Stimulated activated CD4-positive, alpha-beta T cell treated with anti-CD3 and anti-CD28 coated beads, Interleukin-15, amount 100 ng/mL, for 1 hour (primary cell): ENCODE measurements around the gene TSPAN1.

Experiments used
- DNase-seq, 2 donors: peaks; one replicate each; pipeline ENCODE4 v3.0.0-alpha.2; 2020; ENCODE audit warnings: low read depth in 1 of 2, low spot score in 1 of 2

TSPAN1 gene, protein sequence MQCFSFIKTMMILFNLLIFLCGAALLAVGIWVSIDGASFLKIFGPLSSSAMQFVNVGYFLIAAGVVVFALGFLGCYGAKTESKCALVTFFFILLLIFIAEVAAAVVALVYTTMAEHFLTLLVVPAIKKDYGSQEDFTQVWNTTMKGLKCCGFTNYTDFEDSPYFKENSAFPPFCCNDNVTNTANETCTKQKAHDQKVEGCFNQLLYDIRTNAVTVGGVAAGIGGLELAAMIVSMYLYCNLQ

DNA sequence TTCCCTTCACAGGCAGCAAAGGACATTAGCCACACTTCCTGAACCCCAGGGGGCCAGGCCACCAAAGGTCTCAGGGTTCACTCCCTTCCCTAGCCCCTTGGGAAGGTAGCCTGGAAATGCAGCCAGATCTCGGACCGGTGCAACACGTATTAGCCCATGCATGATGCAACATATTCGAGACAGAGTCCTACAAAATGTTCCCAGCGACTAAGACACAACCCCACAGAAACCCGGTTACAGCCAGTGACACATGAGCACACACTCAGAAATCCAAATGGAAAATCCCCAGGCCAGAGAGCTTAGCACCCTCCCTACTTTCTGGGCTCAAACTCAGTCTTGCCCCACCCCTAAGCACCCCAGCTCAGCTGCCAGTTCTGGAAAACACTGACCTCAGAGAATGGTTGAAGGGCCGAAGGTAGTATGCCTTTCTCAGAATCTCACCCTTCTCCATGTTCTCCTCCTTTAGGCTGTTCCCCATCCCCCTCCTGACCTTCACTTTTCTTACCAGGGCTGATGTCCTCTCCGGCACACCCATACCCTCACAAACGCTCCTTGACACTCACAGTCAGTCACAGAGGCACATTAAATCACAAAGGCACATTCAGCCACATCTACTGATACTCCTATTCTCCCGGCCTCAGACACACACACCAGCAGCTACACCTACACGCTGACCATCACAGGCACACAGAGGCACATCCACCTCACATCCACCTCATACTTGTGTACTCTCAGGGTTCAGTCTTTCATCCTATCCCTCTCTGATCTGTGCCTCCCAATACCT lies at the start of gene TSPAN1:
TSS of gene TSPAN1 (plus strand) at position 640 of the 784 bp plus-strand sequence. CDS start 6,021 bp downstream, outside the sequence.
- no peak for DNase-seq

DNA sequence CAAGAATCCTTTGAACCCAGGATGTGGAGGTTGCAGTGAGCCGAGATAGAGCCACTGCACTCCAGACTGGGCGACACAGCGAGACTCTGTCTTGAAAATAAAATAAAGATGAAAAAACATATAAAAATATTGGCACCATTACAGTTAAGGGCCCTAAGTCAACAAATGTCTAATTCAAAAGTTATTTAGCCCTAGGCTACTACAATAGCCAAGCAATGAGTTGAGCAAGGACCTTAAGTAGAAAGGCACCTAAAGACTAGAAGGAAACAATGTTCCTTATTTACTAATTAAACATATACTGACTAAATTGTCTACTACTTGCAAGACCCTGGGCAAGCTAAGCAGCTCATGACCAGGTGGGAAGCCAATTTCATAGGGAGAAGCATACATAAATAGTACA lies 46.5 kb upstream of the TSPAN1 start:
- no peak for DNase-seq

DNA sequence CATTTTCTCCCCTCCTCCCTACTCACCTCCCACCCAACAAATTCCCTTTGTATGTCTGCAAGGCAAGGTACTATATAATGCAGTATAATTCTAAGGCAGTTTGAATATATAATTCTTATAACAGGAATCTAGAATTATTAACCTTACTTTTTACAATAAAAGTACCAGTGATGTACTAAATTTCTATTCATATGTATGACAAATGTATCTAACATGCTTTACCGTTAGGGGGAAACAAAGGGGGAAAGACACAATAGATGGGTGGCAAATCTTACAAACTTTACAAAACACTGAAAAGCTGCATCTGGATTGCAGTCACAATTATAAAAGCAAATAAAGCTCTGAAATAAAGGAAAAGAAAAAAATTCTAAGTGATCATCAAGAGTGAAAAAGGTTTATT lies 44.8 kb upstream of the TSPAN1 start:
- no peak for DNase-seq

DNA sequence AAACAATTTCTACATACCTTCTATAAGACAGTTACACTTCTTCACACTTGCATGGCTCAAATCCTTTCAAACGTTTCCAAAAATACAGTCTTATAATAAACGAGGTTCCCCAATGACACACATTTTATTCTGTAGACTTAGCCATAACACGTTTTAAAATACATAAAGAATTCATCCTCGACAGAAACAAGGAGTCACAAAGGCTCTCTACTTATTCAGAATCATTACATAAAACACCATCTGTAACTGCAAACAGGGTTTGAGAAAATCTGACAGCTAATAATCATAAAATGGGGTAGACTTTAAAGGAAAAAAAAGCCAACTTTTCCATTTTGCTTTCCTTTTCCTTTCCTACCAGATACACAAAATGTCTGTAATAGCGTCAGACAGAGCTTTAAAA lies 44.3 kb upstream of the TSPAN1 start:
- no peak for DNase-seq

DNA sequence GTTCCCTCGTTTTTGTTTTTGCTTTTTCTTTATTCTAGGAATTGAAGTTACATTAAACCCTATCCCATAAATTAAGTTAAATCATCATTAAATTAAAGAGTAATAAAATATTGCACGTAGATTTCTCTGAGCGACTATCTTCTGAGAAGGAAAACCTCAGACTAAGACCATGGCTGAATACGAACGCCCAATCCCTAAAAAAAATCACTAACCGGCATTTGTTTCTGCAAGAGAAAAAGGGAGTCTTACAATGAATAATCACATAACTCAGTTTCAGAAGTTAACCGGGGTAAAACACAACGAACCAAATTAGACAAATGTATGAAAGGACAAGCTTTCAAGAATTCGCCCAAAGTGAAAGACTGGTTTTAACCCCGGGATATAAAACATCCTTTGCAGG lies 43.8 kb upstream of the TSPAN1 start:
- DNase-seq: no peak

DNA sequence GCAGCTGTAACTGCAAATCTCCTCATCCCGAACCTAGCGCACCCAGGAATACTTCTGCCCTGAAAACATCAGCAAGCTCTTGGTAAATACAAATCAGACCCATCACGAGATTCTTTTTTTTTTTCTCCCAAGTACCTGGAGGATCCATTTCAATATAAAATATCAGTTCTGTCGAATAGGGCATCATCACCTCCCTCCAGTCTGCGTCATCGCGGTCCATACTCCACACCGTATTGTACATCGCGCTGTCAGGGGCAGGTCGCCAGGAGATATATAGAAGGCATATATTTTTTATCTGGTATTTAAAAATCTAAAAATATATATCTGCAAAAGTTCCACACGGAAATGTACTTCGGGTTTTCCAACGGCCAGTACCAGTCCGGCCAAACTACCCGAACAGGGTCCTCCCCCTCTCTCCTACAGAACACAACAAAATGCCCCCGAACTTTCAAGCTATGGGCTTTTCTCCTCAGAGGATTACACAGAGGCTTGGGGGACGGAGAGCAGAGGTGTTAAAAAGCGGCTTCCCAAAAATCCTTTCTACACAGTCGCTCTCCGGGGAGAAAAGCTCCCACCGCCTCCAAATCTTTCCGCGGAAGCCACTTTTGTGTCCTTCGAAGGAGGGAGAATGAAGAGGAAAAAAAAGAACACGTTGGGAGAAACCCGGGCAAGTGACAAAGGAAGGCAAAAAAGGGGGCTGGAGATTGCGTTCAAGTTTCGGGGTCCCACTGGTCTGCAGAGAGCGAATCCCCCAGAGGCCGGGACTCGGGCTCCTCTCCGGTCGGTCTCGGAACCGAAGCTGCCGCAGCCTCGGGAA lies 43.0 kb upstream of the TSPAN1 start:
- DNase-seq: peak in 1 of 2 donors; percentile 1

DNA sequence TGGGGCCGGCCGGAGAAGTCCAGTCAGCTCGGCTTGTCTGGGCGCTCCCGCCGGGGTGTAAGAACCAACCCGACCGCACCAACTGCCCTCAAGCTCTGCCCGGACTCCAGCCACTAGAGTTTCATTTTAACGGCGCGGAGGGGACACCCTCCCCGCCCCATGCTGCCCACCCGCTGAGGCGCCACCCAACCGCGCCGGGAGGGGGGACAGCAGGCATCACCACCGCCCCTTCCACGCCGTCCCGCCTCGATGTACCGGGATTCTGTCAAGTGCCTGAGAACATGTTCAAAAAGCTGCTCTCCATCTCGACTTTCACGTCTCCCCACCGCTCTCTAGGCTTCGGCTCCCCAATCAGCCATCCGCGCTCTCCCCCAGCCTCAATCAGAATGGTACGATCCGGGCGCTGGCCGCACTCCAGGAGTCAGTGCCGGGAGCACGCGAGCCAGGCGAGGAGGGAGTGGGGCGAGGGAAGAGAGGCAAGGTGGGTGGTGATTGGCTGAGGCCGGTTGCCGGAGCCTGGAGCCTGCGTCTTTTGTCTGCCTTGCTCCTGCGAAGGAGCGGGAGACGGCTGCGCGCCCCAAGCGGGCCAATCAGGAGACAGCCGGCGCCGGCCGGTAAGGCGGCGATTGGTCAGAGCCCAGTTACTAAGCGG lies 42.2 kb upstream of the TSPAN1 start, which contains the start of gene PIK3R3:
TSS of gene PIK3R3 (minus strand) at position 101 of the 652 bp plus-strand sequence. CDS start 677 bp downstream, outside the sequence.
- peak; percentile 55 to 74 for DNase-seq

DNA sequence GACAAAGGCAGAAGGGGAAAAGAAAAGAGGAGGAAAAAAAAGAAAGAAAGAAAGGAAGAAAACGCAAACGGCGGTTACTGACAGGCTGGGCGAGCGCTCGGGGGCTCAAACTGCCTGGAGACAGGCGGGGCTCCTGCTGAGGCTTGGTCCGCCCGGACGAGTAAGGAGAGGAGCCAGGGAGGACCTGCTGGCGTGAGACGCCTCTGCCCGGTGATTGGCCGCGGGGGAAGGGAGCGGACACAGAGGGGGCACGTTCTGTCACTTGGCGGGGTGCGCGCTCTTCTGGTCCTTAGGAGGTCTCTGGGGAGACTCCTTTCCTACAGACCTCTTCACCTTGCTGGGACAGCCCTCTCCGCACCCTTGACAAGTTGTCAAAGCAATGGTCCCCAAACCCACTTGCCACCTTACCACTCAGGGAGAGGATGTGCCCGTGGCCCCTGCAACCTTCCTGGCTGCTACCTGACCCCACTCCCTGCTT lies 41.7 kb upstream of the TSPAN1 start:
- no peak for DNase-seq

DNA sequence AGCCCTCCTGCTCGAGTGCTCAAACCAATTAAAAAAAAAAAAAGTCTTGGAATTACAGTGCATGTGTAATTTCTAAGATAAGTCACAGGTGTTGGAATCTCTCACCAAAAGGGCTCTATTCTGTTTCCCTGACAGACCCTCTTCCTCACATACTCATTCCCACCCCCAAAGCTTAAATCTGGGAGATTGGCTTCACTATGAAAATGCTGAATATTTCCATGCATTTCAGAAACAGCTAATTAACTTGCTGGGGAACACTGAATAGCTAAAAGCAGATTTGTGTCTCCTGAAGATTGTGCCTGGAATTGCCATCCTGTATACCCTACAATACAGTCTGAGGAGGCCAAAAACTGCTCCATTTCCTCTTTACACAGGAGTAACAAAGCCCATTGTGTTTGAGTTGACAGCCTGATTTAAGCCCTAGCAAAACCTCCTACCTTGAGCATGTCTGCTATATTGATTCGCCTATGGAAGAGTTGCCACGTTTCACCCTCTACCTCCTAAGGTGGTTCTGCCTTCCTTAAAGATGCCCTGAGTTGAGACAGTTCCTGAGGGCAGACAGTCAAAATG lies 41.0 kb upstream of the TSPAN1 start:
- DNase-seq: no peak

DNA sequence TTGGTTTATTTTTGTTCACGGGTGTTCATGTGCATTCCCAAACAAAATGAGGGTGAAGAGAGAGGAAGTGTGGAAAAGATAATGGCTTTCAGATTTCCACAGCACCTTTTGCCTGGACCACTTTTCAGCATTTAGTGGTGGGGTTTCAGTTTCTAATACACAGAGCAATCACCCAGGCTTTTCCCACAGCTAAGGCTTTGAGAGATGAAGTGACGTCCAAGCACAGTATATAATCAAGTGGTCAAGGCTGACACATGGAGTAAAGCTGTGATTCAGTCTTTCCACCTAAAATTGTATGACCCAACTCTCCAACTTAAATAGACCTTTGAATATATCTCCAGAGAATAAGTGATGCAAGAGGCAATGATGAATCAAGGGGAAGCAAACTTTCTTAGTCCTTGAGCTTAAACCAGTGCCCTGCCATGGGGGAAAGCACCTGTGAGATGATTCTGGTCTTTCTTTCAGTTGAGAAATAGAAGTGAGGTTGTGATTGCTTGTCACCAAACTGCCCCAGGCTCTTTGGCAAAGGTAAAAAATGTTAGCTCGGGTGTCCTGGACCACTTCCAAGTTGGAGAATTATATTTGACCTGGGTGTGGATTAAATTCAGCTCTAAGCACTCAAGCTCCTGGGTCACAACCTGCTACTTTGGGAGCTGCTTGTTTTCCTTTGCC lies 40.1 kb upstream of the TSPAN1 start:
- no peak for DNase-seq

DNA sequence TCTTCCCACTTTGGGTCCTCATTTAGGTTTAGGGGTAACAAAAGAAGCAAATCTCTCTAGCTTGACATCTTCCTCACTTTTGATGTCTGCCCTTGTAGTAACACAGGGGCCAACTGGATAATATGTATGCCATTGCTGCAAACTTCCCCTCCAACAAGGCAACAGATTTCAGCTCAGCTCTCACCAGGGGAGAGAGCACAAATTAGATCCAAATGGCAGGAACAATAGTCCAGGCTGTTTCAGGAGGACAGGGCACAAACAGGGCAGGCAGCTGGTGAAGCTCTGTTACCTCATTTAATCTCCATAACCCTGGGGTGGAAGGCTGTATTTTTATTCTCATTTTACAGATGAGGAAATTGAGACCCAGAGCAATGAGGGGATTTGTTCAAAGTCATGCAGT lies 38.2 kb upstream of the TSPAN1 start:
- no peak for DNase-seq

DNA sequence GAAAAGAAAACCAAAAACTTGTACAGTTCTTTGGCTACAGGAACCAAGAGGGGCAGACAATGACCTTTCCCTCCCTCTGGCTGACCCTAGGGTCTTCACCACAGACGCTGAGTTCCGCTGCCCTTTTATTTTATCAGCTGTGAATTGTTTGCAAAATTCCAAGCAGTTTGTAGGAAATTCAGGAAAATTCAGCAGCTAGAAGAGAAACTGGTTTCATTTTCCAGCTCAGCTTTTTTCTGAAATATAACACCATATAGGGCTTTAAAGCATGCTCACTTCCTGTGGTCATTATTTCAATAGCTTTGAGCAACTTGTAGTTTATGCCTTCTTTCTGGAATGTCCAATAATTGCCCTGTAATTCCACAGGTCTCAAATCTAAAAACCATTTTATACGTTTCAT lies 37.0 kb upstream of the TSPAN1 start:
- DNase-seq: no peak

DNA sequence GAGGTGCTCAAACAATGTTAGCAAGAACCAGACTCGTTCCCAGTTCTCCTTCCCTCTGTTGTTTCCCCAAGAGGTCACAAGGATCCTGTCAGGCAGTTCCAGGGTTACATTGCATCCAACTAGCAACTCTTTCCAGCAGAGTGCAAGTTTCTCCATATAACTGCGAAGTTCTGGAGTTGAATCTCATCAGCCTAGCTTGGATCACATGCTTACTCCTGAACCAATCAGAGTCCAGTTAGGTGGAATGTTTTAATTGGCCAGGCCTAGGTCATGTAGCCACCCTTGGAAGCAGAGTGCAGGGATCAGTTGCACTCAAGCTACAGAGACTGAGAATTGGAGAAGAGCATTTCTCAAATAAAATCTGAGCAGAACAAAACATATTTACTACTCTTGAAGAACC lies 26.6 kb upstream of the TSPAN1 start:
- DNase-seq: no peak

DNA sequence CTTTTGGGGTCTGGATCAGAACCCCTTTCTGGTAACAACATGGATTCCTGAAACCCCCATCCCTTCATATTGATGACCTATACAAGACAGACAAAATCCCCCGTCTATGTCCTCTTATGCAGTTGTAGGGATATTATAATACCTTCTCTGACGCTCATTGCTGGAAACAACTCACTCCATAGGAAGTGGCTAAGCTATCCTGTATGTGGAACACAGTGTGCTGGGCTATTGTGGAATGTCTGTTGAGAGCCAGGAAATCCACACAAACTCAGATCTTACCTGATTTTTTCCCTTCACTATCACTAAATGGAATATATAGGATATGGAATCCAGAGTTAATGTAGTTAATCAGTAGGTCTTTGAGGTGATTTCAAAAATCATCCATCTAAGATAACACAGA lies 24.8 kb upstream of the TSPAN1 start:
- DNase-seq: no peak

DNA sequence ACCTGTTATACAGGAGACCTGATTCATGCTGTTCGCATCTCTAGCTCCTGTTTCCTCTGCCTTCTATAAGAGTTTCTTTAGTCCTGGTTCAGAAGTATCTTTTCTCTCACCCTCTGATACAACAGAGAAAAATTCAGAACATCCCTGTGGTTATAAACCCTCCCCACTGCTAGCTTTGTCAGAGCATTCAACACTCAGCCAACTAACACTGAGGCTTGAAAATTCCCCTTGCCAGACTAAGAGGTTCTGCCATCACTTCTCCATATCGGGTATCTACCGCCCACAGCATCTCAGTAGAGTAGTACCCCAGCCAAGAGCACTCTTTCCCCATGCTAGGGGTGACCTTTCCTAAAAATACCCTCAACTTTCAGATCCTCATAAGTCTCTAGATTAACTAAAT lies 22.9 kb upstream of the TSPAN1 start:
- DNase-seq: no peak

DNA sequence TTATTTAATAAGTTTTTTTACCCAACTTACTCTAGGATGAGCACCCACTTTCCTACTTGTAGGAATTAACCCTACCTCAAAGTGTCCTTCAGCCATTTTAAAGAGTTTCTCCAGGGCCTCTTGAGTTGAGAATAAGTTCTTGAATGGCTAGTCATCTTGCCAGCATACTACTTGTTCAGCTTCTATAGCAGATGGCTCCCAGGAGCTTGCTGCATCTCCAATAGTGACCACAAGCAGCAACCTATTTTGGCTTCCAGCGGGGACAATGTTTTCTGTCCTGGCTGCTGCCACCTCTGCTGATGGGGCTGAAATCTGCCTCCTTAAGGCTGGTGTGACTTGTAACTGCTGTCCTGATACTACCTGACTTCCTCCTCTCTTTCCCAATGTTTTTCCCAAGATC lies 21.7 kb upstream of the TSPAN1 start:
- no peak for DNase-seq

DNA sequence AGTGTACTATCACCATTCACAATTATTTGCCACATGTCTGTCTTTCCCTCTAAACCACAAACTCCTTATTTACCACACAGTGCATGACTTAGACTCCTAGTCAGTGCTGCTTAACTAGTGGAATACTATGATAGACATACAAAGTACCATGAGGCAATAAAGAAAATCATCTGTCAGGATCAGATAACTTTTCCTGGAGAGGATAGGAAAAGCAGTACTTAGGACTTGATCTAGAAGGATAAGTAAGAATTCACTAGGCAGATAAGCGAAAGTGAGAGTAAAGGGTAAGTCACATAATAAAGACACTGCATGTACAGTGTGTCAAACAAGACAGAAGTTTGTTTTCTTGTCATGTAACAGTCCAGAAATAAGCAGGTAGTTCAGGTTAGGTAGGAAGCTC lies 21.2 kb upstream of the TSPAN1 start:
- DNase-seq: no peak

DNA sequence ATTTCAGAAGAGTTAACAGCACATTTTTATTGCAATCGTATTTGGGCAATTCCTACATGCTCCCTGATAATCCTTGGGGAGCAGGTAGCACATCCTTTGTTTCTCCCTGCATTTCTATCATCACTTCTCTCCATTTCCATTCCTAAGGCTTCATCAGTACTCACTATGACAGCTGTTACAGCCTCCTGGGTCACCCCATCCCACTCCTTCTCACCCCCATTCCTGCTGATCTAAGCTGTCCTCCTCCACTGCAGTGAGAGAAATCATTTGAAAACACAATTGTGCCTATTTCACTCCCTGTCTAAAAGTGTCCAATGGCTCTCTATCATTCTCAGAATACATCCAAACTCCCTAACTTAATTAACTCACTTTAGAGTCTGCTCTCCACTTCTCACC lies 17.0 kb upstream of the TSPAN1 start:
- DNase-seq: no peak

DNA sequence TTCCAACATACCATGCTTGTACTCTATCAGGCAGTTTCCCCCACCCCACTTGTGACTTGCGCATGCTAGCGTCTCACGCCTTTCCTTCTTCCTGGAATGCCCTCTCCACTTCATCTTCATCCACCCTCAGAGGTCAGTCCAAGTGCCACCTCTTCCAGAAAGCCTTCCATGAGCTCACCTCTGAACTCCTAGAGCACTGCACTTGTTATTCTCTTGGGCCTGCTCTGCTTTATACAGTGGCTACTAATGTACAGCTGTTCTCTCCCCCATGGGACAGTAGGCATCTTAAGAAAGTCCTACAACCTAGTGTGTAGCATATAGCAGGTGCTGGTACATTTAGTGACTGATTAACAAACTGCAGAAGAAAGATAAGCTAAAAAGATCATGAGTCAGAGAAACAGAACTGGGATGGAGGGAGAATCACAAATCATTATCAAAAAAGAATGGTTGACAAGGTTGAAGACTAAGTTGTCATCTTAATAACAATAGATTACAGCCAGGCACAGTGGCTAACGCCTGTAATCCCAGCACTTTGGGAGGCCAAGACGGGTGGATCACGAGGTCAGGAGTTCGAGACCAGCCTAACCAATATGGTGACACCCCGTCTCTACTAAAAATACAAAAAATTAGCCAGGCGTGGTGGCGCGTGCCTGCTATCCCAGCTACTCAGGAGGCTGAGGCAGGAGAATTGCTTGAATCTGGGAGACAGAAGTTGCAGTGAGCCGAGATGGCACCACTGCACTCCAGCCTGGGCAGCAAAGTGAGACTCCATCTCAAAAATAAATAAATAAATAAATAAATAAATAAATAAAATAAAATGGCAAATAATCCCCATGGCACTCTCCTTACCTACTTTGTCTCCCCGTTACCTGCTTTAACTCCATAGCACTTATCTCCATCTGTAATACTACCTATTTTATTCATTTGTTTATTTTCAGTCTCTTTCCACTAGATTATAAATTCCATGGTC lies 16.3 kb upstream of the TSPAN1 start:
- no peak for DNase-seq
